Embryonic facial prominence (tissue), 1 donor: ENCODE measurements around the gene RPUSD1.

ENCODE experiments used
- DNase-seq: peaks from one replicate; pipeline ENCODE4 v3.0.0-alpha.2; 2016; ENCODE audit errors: extremely low spot score

The RPUSD1 gene

GRCh38 chr16:799111-799947 lies 11.1 kb upstream of the RPUSD1 start:
- no peak for DNase-seq

GRCh38 chr16:798666-799065 lies 10.5 kb upstream of the RPUSD1 start:
- no peak for DNase-seq

- no peak for DNase-seq
Observed at GRCh38 chr16:797686-798085, 9.5 kb upstream of the RPUSD1 start.

GRCh38 chr16:797120-797420 lies 8.9 kb upstream of the RPUSD1 start:
- no peak for DNase-seq

- DNase-seq = no peak
Observed at GRCh38 chr16:796296-797119, 8.3 kb upstream of the RPUSD1 start.

GRCh38 chr16:795580-796229 lies 7.5 kb upstream of the RPUSD1 start:
- no peak for DNase-seq

- no peak for DNase-seq
Observed at GRCh38 chr16:794853-795466, 6.8 kb upstream of the RPUSD1 start.

- no peak for DNase-seq
Observed at GRCh38 chr16:794091-794822, 6.1 kb upstream of the RPUSD1 start.

GRCh38 chr16:793414-793813 lies 5.2 kb upstream of the RPUSD1 start:
- DNase-seq = no peak

GRCh38 chr16:792221-792995 lies 4.2 kb upstream of the RPUSD1 start:
- no peak for DNase-seq

GRCh38 chr16:791131-791530 lies 3.0 kb upstream of the RPUSD1 start:
- no peak for DNase-seq

- no peak for DNase-seq
Observed at GRCh38 chr16:790086-790485, 1.9 kb upstream of the RPUSD1 start.

GRCh38 chr16:789191-789850 lies 1.1 kb upstream of the RPUSD1 start:
- no peak for DNase-seq

- DNase-seq = peak; percentile 87
Observed at GRCh38 chr16:788399-789126, 382 bp upstream of the RPUSD1 start, which contains the start of gene CHTF18. Gene CHTF18, plus strand, starts transcription at chr16:788620. Its CDS starts 65 bp downstream, at chr16:788685.

- no peak for DNase-seq
Observed at GRCh38 chr16:787321-787966, 737 bp downstream of the RPUSD1 start.

GRCh38 chr16:785563-786535 lies 2.3 kb downstream of the RPUSD1 start:
- DNase-seq = no peak

- DNase-seq = no peak
Observed at GRCh38 chr16:784431-784830, 3.8 kb downstream of the RPUSD1 start.
